Natural killer cell treated with Interleukin-12 subunit alpha and Interleukin-12 subunit beta and Interleukin-15 and Interleukin-18, amount 100 ng/mL, for 72 hours (primary cell): ENCODE data around the gene OR4B1. TPM values are rescaled to one million over a fixed set of nuclear protein-coding genes. Genes with fewer than 3 reads are reported as not detected.
"Not testable (repeated sequence)": the region's sequence is repeated elsewhere in the genome, so short reads cannot be mapped to it uniquely, and the experiment has no call there.

Source experiments
- ATAC-seq, 2 donors: fragments of 150-1000 bp; cut with Tn5 transposase in 1 of 2; sonication (Bioruptor Pico), chemical (Tn5 transposase) in 1 of 2; 2 replicates each; pipeline ENCODE4 v1.10.0; 2021
- DNase-seq: peaks from one replicate; pipeline ENCODE4 v3.0.0; 2022; ENCODE audit warnings: low spot score
- H3K27ac Mint-ChIP-seq, 2 donors: 1 replicate in 1 of 2; 2 replicates in 1 of 2; pipeline ENCODE4 v1.8.0; 2022; ENCODE audit warnings: mixed read lengths in 2 of 2, mild to moderate bottlenecking in 1 of 2, moderate library complexity in 1 of 2
- H3K27me3 Mint-ChIP-seq, 2 donors: 1 replicate in 1 of 2; 2 replicates in 1 of 2; pipeline ENCODE4 v1.8.0; 2022; ENCODE audit warnings: mixed read lengths in 2 of 2
- H3K36me3 Mint-ChIP-seq: one replicate; pipeline ENCODE4 v1.8.0; 2022; ENCODE audit warnings: mixed read lengths
- H3K4me1 Mint-ChIP-seq, 2 donors: 1 replicate in 1 of 2; 2 replicates in 1 of 2; pipeline ENCODE4 v1.8.0; 2022; ENCODE audit warnings: low read depth in 2 of 2, mixed read lengths in 2 of 2, mild to moderate bottlenecking in 1 of 2
- H3K4me3 Mint-ChIP-seq: one replicate; pipeline ENCODE4 v1.8.0; 2022; ENCODE audit warnings: mixed read lengths
- H3K9me3 Mint-ChIP-seq: 2 replicates; pipeline ENCODE4 v1.8.0; 2022; ENCODE audit warnings: mixed read lengths
- total RNA-seq, 2 donors: library from RNA; stranded (reverse); gene quantifications; one replicate each; pipeline ENCODE4 v1.2.3, GENCODE V29; 2022

OR4B1 gene
- total RNA-seq = not detected

GRCh38 chr11:48216510-48216909 is at the start of gene OR4B1:
Gene OR4B1 (plus strand): TSS chr11:48216810. CDS start chr11:48216810, 0 bp downstream.
- Mint-ChIP-seq H3K4me1 (no peaks in the 10 kb centered on the region), H3K9me3 (no peaks in the 10 kb centered on the region)
- no peak for ATAC-seq

GRCh38 chr11:48167380-48167779 is 49.2 kb upstream of the OR4B1 start:
- no peak overlapping the region for H3K4me3 Mint-ChIP-seq
- DNase-seq (no peak), ATAC-seq (no peak)
- H3K9me3 Mint-ChIP-seq = no peaks in the 10 kb centered on the region
- H3K27ac Mint-ChIP-seq = no peak overlapping the region
- H3K27me3 Mint-ChIP-seq = no peaks in the 10 kb centered on the region
- H3K36me3 Mint-ChIP-seq = peaks cover 31% of the 10 kb centered on the region
- H3K4me1 Mint-ChIP-seq = peaks cover 11 to 20% of the 10 kb centered on the region in 2 donors

More at GRCh38 chr11:48216510-48216909, at the start of gene OR4B1:
- DNase-seq = no peak
- Mint-ChIP-seq H3K4me3 (no peak within 1 kb of the TSS), H3K27me3 (peaks cover 12 to 19% of the 10 kb centered on the region in 2 donors), H3K36me3 (no peaks in the 10 kb centered on the region), H3K27ac (no peak within 1 kb of the TSS)

- peaks cover 22% of the 10 kb centered on the region for H3K36me3 Mint-ChIP-seq
- peaks cover 6 to 20% of the 10 kb centered on the region in 2 donors for H3K4me1 Mint-ChIP-seq
- DNase-seq = no peak
- peak overlapping the region in 1 of 2 donors; percentile 47 for H3K27ac Mint-ChIP-seq
- no peaks in the 10 kb centered on the region for H3K9me3 Mint-ChIP-seq
- H3K27me3 Mint-ChIP-seq = no peaks in the 10 kb centered on the region
- no peak for ATAC-seq
- H3K4me3 Mint-ChIP-seq = no peak overlapping the region
These were observed 47.8 kb upstream of the OR4B1 start for GRCh38 chr11:48168815-48169214.

- peak overlapping the region in 1 of 2 donors; percentile 47 for H3K27ac Mint-ChIP-seq
- H3K27me3 Mint-ChIP-seq = no peaks in the 10 kb centered on the region
- H3K4me3 Mint-ChIP-seq = no peak overlapping the region
- peaks cover 18% of the 10 kb centered on the region for H3K36me3 Mint-ChIP-seq
- ATAC-seq (no peak), DNase-seq (no peak)
- H3K9me3 Mint-ChIP-seq = no peaks in the 10 kb centered on the region
- peaks cover 6 to 20% of the 10 kb centered on the region in 2 donors for H3K4me1 Mint-ChIP-seq
These were observed 47.4 kb upstream of the OR4B1 start for GRCh38 chr11:48169259-48169658.

- Mint-ChIP-seq H3K4me1 (peaks cover 6 to 20% of the 10 kb centered on the region in 2 donors), H3K9me3 (no peaks in the 10 kb centered on the region), H3K27me3 (no peaks in the 10 kb centered on the region), H3K27ac (no peak overlapping the region), H3K36me3 (peaks cover 18% of the 10 kb centered on the region), H3K4me3 (no peak overlapping the region)
- DNase-seq (no peak), ATAC-seq (no peak)
These were observed 46.9 kb upstream of the OR4B1 start for GRCh38 chr11:48169717-48170116.

- H3K36me3 Mint-ChIP-seq = peaks cover 18% of the 10 kb centered on the region
- DNase-seq = no peak
- H3K9me3 Mint-ChIP-seq = no peaks in the 10 kb centered on the region
- no peak overlapping the region for H3K27ac Mint-ChIP-seq
- peaks cover 6 to 20% of the 10 kb centered on the region in 2 donors for H3K4me1 Mint-ChIP-seq
- no peak for ATAC-seq
- no peak overlapping the region for H3K4me3 Mint-ChIP-seq
- H3K27me3 Mint-ChIP-seq = no peaks in the 10 kb centered on the region
These were observed 46.1 kb upstream of the OR4B1 start for GRCh38 chr11:48170241-48171233.

GRCh38 chr11:48172818-48173609 is 43.6 kb upstream of the OR4B1 start:
- H3K36me3 Mint-ChIP-seq = peaks cover 8% of the 10 kb centered on the region
- peaks cover 6 to 20% of the 10 kb centered on the region in 2 donors for H3K4me1 Mint-ChIP-seq
- H3K27me3 Mint-ChIP-seq = no peaks in the 10 kb centered on the region
- no peaks in the 10 kb centered on the region for H3K9me3 Mint-ChIP-seq
- H3K27ac Mint-ChIP-seq = no peak overlapping the region
- H3K4me3 Mint-ChIP-seq = no peak overlapping the region
- ATAC-seq = peak; percentile 65 to 69
- no peak for DNase-seq

GRCh38 chr11:48177661-48178060 is 38.9 kb upstream of the OR4B1 start:
- no peak for ATAC-seq
- no peak for DNase-seq

GRCh38 chr11:48180627-48181026 is 36.0 kb upstream of the OR4B1 start:
- Mint-ChIP-seq H3K4me3 (no peak overlapping the region), H3K27me3 (peaks cover 0 to 6% of the 10 kb centered on the region in 2 donors), H3K27ac (no peak overlapping the region), H3K9me3 (no peaks in the 10 kb centered on the region), H3K36me3 (no peaks in the 10 kb centered on the region), H3K4me1 (no peaks in the 10 kb centered on the region)
- DNase-seq (no peak), ATAC-seq (no peak)

More at GRCh38 chr11:48177661-48178060, 38.9 kb upstream of the OR4B1 start:
- Mint-ChIP-seq H3K27ac (no peak overlapping the region), H3K9me3 (no peaks in the 10 kb centered on the region), H3K4me1 (peaks cover 0 to 3% of the 10 kb centered on the region in 2 donors), H3K36me3 (no peaks in the 10 kb centered on the region), H3K27me3 (no peaks in the 10 kb centered on the region), H3K4me3 (no peak overlapping the region)

GRCh38 chr11:48182860-48183526 is 33.6 kb upstream of the OR4B1 start:
- H3K4me3 Mint-ChIP-seq = no peak overlapping the region
- H3K4me1 Mint-ChIP-seq = no peaks in the 10 kb centered on the region
- ATAC-seq (no peak), DNase-seq (no peak)
- H3K27me3 Mint-ChIP-seq = peaks cover 0 to 6% of the 10 kb centered on the region in 2 donors
- H3K27ac Mint-ChIP-seq = no peak overlapping the region
- no peaks in the 10 kb centered on the region for H3K36me3 Mint-ChIP-seq
- no peaks in the 10 kb centered on the region for H3K9me3 Mint-ChIP-seq

- no peaks in the 10 kb centered on the region for H3K4me1 Mint-ChIP-seq
- no peak overlapping the region for H3K4me3 Mint-ChIP-seq
- no peak for DNase-seq
- ATAC-seq = no peak
- H3K9me3 Mint-ChIP-seq = no peaks in the 10 kb centered on the region
- H3K27ac Mint-ChIP-seq = no peak overlapping the region
- peaks cover 4% of the 10 kb centered on the region for H3K36me3 Mint-ChIP-seq
- H3K27me3 Mint-ChIP-seq = peaks cover 12 to 15% of the 10 kb centered on the region in 2 donors
These were observed 32.2 kb upstream of the OR4B1 start for GRCh38 chr11:48184452-48184851.

GRCh38 chr11:48190906-48191654 is 25.5 kb upstream of the OR4B1 start:
- H3K9me3 Mint-ChIP-seq, DNase-seq, ATAC-seq, H3K27ac Mint-ChIP-seq, H3K4me1 Mint-ChIP-seq, H3K4me3 Mint-ChIP-seq: not testable (repeated sequence)
- Mint-ChIP-seq H3K36me3 (peaks cover 16% of the 10 kb centered on the region), H3K27me3 (peaks cover 18 to 26% of the 10 kb centered on the region in 2 donors)

GRCh38 chr11:48193876-48194275 is 22.7 kb upstream of the OR4B1 start:
- no peak for ATAC-seq
- Mint-ChIP-seq H3K9me3 (peaks cover 10% of the 10 kb centered on the region), H3K27me3 (peaks cover 20 to 31% of the 10 kb centered on the region in 2 donors)

More at GRCh38 chr11:48193876-48194275, 22.7 kb upstream of the OR4B1 start:
- no peak for DNase-seq
- H3K27ac Mint-ChIP-seq = no peak overlapping the region
- peaks cover 25% of the 10 kb centered on the region for H3K36me3 Mint-ChIP-seq
- no peak overlapping the region for H3K4me3 Mint-ChIP-seq
- peaks cover 0 to 8% of the 10 kb centered on the region in 2 donors for H3K4me1 Mint-ChIP-seq
